Measurements from ENCODE around the gene DZIP1. TPM values are rescaled to one million over a fixed set of nuclear protein-coding genes. Genes with fewer than 3 reads are reported as not detected.

DZIP1 gene
- total RNA-seq, 1 experiment from 2014 or later = 0.17 TPM

DNA sequence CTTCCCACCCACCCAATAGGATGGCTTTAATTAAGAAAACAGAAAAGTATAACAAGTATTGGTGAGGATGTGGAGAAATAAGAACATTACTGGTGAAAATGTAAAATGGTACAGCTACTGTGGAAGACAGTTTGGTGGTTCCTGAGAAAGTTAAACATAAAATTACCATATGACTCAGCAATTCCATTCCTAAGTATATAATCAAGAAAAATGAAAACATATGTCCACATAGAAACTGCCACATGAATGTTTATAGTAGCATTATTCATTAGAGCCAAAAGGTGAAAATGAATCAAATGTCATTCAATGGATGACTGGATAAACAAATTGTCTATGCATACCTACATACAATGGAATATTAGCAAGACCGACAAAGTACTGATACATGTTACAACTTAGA lies 16.9 kb downstream of the DZIP1 start (continued):
- TF ChIP-seq, protein P1, sequence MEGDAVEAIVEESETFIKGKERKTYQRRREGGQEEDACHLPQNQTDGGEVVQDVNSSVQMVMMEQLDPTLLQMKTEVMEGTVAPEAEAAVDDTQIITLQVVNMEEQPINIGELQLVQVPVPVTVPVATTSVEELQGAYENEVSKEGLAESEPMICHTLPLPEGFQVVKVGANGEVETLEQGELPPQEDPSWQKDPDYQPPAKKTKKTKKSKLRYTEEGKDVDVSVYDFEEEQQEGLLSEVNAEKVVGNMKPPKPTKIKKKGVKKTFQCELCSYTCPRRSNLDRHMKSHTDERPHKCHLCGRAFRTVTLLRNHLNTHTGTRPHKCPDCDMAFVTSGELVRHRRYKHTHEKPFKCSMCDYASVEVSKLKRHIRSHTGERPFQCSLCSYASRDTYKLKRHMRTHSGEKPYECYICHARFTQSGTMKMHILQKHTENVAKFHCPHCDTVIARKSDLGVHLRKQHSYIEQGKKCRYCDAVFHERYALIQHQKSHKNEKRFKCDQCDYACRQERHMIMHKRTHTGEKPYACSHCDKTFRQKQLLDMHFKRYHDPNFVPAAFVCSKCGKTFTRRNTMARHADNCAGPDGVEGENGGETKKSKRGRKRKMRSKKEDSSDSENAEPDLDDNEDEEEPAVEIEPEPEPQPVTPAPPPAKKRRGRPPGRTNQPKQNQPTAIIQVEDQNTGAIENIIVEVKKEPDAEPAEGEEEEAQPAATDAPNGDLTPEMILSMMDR (IDR thresholded peaks at IDR 0.05 in 2 of 3, conservative IDR thresholded peaks at IDR 0.05 in 1 of 3; ENCODE audit: borderline replicate concordance in 1 of 3, insufficient read depth in 1 of 3, low read depth in 2 of 3, low read length in 2 of 3) = no peak
- TF ChIP-seq POLR2AphosphoS5 (IDR thresholded peaks at IDR 0.05; ENCODE audit: low read depth, low read length) (no peak), RAD21 (IDR thresholded peaks at IDR 0.05; ENCODE audit: low read depth) (no peak), JUND (IDR thresholded peaks at IDR 0.05) (no peak), CEBPB (IDR thresholded peaks at IDR 0.05; ENCODE audit: low read depth) (no peak), ZFX (IDR thresholded peaks at IDR 0.05) (no peak), SRF (IDR thresholded peaks at IDR 0.05; ENCODE audit: low read depth) (no peak), POLR2A (IDR thresholded peaks at IDR 0.05; ENCODE audit: borderline replicate concordance, extremely low read depth, insufficient read depth, insufficient read length) (no peak)
- TF ChIP-seq, protein P2, sequence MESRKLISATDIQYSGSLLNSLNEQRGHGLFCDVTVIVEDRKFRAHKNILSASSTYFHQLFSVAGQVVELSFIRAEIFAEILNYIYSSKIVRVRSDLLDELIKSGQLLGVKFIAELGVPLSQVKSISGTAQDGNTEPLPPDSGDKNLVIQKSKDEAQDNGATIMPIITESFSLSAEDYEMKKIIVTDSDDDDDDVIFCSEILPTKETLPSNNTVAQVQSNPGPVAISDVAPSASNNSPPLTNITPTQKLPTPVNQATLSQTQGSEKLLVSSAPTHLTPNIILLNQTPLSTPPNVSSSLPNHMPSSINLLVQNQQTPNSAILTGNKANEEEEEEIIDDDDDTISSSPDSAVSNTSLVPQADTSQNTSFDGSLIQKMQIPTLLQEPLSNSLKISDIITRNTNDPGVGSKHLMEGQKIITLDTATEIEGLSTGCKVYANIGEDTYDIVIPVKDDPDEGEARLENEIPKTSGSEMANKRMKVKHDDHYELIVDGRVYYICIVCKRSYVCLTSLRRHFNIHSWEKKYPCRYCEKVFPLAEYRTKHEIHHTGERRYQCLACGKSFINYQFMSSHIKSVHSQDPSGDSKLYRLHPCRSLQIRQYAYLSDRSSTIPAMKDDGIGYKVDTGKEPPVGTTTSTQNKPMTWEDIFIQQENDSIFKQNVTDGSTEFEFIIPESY (IDR thresholded peaks at IDR 0.05; ENCODE audit: extremely low read depth, insufficient replicate concordance, low read length) = no peak

DNA sequence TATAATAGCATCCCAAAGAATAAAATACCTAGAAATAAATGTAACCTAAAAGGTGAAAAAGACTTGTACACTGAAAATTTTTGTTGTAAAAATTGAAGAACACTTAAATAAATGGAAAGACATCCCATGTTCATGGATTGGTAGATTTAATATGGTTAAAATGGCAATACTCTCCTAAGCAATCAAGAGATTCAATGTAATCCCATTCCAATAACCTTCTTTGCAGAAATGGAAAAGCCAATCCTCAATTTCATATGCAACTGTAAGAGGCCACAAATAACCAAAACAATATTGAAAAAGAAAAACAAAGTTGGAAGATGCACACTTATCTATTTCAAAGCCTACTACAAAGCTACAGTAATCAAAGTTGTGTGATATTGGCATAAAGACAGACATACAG lies 17.7 kb downstream of the DZIP1 start:
- ATAC-seq = no peak
- no peaks in the 10 kb centered on the region for H3K9me3 ChIP-seq (ENCODE audit: control insufficient read depth in 1 of 2, insufficient read depth in 1 of 2, low read depth in 1 of 2, low read length in 2 of 2)
- ChIA-PET RAD21 (ENCODE audit: low non-redundant PET in 1 of 2, low total read pairs in 2 of 2, uncharacterized antibody in 2 of 2, unreplicated experiment in 2 of 2) (no interaction called here), POLR2A (no interaction called here), CTCF (interaction anchor here (2.3 to 4.1 kb wide), 2 partner anchors 34 to 207 kb away, joined by 9 to 85 read pairs; no protein-coding TSS in a partner anchor)
- intact Hi-C loops (cut with micrococcal nuclease) = loop anchor here (10.0 kb wide), 1 partner anchor 588 kb away; no protein-coding TSS in a partner anchor
- TF ChIP-seq, protein P3, sequence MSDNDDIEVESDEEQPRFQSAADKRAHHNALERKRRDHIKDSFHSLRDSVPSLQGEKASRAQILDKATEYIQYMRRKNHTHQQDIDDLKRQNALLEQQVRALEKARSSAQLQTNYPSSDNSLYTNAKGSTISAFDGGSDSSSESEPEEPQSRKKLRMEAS (IDR thresholded peaks at IDR 0.05) = no peak
- TF ChIP-seq SP1 (IDR thresholded peaks at IDR 0.05; ENCODE audit: low read depth) (no peak), ZFX (IDR thresholded peaks at IDR 0.05) (no peak), EZH2phosphoT487 (IDR thresholded peaks at IDR 0.05; ENCODE audit: borderline replicate concordance) (no peak), YY1 (IDR thresholded peaks at IDR 0.05; ENCODE audit: extremely low read depth, insufficient replicate concordance, low read depth, low read length) (no peak), TCF7L2 (IDR thresholded peaks at IDR 0.05; ENCODE audit: borderline replicate concordance, extremely low read depth, insufficient read depth, insufficient read length) (no peak), REST (IDR thresholded peaks at IDR 0.05; ENCODE audit: low read depth) (no peak)
- TF ChIP-seq, protein P2 (IDR thresholded peaks at IDR 0.05; ENCODE audit: extremely low read depth, insufficient replicate concordance, low read length) = no peak
- no peak overlapping the region for H3K27ac ChIP-seq (ENCODE audit: low read depth, low read length)
- no peaks in the 10 kb centered on the region for H3K36me3 ChIP-seq (ENCODE audit: control insufficient read depth in 1 of 2, insufficient read depth in 2 of 2, low read length in 2 of 2)
- H4K20me1 ChIP-seq (ENCODE audit: insufficient read depth) = no peaks in the 10 kb centered on the region
- no peak overlapping the region for H2AFZ ChIP-seq (ENCODE audit: low read depth, low read length, poor library complexity, severe bottlenecking)
- no TSS peak for BruUV-seq (replicated peaks)
- no peak for DNase-seq (ENCODE audit: low read depth, low spot score)
- H3K9me2 ChIP-seq (ENCODE audit: insufficient read depth) = no peaks in the 10 kb centered on the region
- no peaks in the 10 kb centered on the region for H3K27me3 ChIP-seq (ENCODE audit: insufficient read depth, low read length)
- no peak overlapping the region for H3K9ac ChIP-seq (ENCODE audit: low read length)
- H3K4me1 ChIP-seq (ENCODE audit: control insufficient read depth in 1 of 2, insufficient read depth in 2 of 2, low read length in 2 of 2) = no peaks in the 10 kb centered on the region
- H3K79me2 ChIP-seq (ENCODE audit: insufficient read depth, low read length) = no peaks in the 10 kb centered on the region
- H3K4me3 ChIP-seq (replicated peaks in 1 of 2; ENCODE audit: low read depth in 1 of 2, low read length in 2 of 2) = no peak overlapping the region
- H3K4me2 ChIP-seq (ENCODE audit: low read length) = no peak overlapping the region

All from HCT116 (cell line).